IMR-90 (cell line): ENCODE results near the gene STK36. TPM values are rescaled to one million over a fixed set of nuclear protein-coding genes. Genes with fewer than 3 reads are reported as not detected.

Experiments
- BHLHE40 ChIP-seq: fragments of 150-350 bp; IDR thresholded peaks from 2 replicates; pipeline ENCODE4 v1.6.1; 2016; ENCODE audit warnings: mild to moderate bottlenecking, low read depth, low read length
- CTCF ChIP-seq: conservative IDR thresholded peaks from 2 replicates; pipeline ENCODE4 v1.5.1; 2012; ENCODE audit warnings: mild to moderate bottlenecking, low read depth, low read length, improper control_type of control experiment
- NFE2L2 ChIP-seq: fragments of 150-350 bp; IDR thresholded peaks from 2 replicates; pipeline ENCODE4 v1.6.1; 2016; ENCODE audit warnings: low read depth, mild to moderate bottlenecking, low read length
- polyA plus RNA-seq, 3 experiments: library from polyadenylated mRNA; depleted of rRNA; stranded (reverse); fragments of >200 nt; gene quantifications; 2 replicates each; pipeline ENCODE4 v1.2.3, GENCODE V29; 2012; ENCODE audit warnings: low replicate concordance in 1 of 3
- total RNA-seq: library from RNA; depleted of rRNA; stranded (reverse); fragments of >200 nt; gene quantifications from 2 replicates; pipeline ENCODE4 v1.2.3, GENCODE V29; 2012

The STK36 gene
- total and polyA plus RNA-seq, 2 of the 4 experiments (the other 2 are of a cell fraction): 17.6 to 44.5 TPM

GRCh38 chr2:218671654-218672566, at the start of gene STK36, which contains the start of gene RNF25 (continued):
- no peak for TF ChIP-seq CTCF
- TF ChIP-seq BHLHE40: no peak
- no peak for TF ChIP-seq NFE2L2
